ENCODE results near the gene PAPSS2.

PAPSS2 gene

GRCh38 chr10:87753995-87754866, 94.6 kb downstream of the PAPSS2 start:
- no peak for DNase-seq

- DNase-seq: no peak
Measured at GRCh38 chr10:87757685-87758084, 98.0 kb downstream of the PAPSS2 start.

GRCh38 chr10:87759551-87759950, 99.9 kb downstream of the PAPSS2 start:
- no peak for DNase-seq

GRCh38 chr10:87760195-87760905, 100.7 kb downstream of the PAPSS2 start:
- DNase-seq: no peak

GRCh38 chr10:87761153-87761552, 101.5 kb downstream of the PAPSS2 start:
- DNase-seq: no peak

GRCh38 chr10:87761892-87762291, 102.2 kb downstream of the PAPSS2 start:
- no peak for DNase-seq

GRCh38 chr10:87763086-87763861, 103.6 kb downstream of the PAPSS2 start:
- DNase-seq: no peak

GRCh38 chr10:87764072-87764934, 104.6 kb downstream of the PAPSS2 start:
- no peak for DNase-seq

GRCh38 chr10:87765666-87766376, 106.1 kb downstream of the PAPSS2 start:
- no peak for DNase-seq

- no peak for DNase-seq
Measured at GRCh38 chr10:87767253-87767652, 107.6 kb downstream of the PAPSS2 start.

GRCh38 chr10:87771871-87772500, 112.3 kb downstream of the PAPSS2 start:
- no peak for DNase-seq

GRCh38 chr10:87775766-87776165, 116.1 kb downstream of the PAPSS2 start:
- no peak for DNase-seq

- DNase-seq: no peak
Measured at GRCh38 chr10:87776328-87776727, 116.7 kb downstream of the PAPSS2 start.

- no peak for DNase-seq
Measured at GRCh38 chr10:87781545-87781944, 121.9 kb downstream of the PAPSS2 start.

GRCh38 chr10:87782721-87783120, 123.0 kb downstream of the PAPSS2 start:
- DNase-seq: no peak

GRCh38 chr10:87786421-87786820, 126.7 kb downstream of the PAPSS2 start:
- no peak for DNase-seq

GRCh38 chr10:87790185-87790584, 130.5 kb downstream of the PAPSS2 start:
- DNase-seq: no peak

- no peak for DNase-seq
Measured at GRCh38 chr10:87794285-87794684, 134.6 kb downstream of the PAPSS2 start.
